DND-41 (cell line): Measurements from ENCODE around the gene NELFA.
"Not testable (repeated sequence)": the region's sequence is repeated elsewhere in the genome, so short reads cannot be mapped to it uniquely, and the experiment has no call there.

Experiments used
- ATAC-seq: fragments of 200-7000 bp; cut with Tn5 transposase; 3 replicates; pipeline ENCODE4 v1.9.1; 2021; ENCODE audit warnings: low read depth; ENCODE audit not compliant: insufficient read depth
- DNase-seq: peaks from one replicate; pipeline ENCODE4 v3.0.0-alpha.2; 2020
- H2AFZ ChIP-seq: 2 replicates; pipeline ENCODE4 v1.6.0; 2012; ENCODE audit warnings: low read depth, low read length
- H3K27ac ChIP-seq: 2 replicates; pipeline ENCODE4 v1.5.1; 2012; ENCODE audit warnings: low read length, inconsistent platforms
- H3K27me3 ChIP-seq: fragments of 200-600 bp; sonication (generic); 2 replicates; pipeline ENCODE4 v1.6.0; 2012; ENCODE audit warnings: low read length, mild to moderate bottlenecking, inconsistent platforms; ENCODE audit not compliant: insufficient read depth, poor library complexity
- H3K36me3 ChIP-seq: 2 replicates; pipeline ENCODE4 v1.5.1; 2012; ENCODE audit warnings: low read length, inconsistent platforms; ENCODE audit not compliant: insufficient read depth
- H3K4me1 ChIP-seq: 2 replicates; pipeline ENCODE4 v1.5.1; 2012; ENCODE audit warnings: mild to moderate bottlenecking, low read length; ENCODE audit not compliant: insufficient read depth
- H3K4me2 ChIP-seq: 2 replicates; pipeline ENCODE4 v1.6.0; 2012; ENCODE audit warnings: mild to moderate bottlenecking, moderate library complexity, low read length, inconsistent platforms; ENCODE audit not compliant: insufficient read depth
- H3K4me3 ChIP-seq, 2 experiments: fragments of 200-600 bp in 1 of 2; shearing (Covaris generic) in 1 of 2; 2 replicates each; pipeline ENCODE4 v1.5.1; 2012 to 2016; ENCODE audit warnings: inconsistent platforms in 2 of 2, low read length in 2 of 2, mild to moderate bottlenecking in 2 of 2, low read depth in 1 of 2, moderate library complexity in 1 of 2
- H3K79me2 ChIP-seq: 2 replicates; pipeline ENCODE4 v1.6.0; 2012; ENCODE audit warnings: low read length, inconsistent platforms; ENCODE audit not compliant: insufficient read depth
- H3K9ac ChIP-seq: 2 replicates; pipeline ENCODE4 v1.6.0; 2012; ENCODE audit warnings: low read depth, mild to moderate bottlenecking, inconsistent platforms, low read length, moderate library complexity
- H3K9me3 ChIP-seq: 2 replicates; pipeline ENCODE4 v1.5.1; 2012; ENCODE audit warnings: low read length, moderate library complexity, mild to moderate bottlenecking, inconsistent platforms; ENCODE audit not compliant: insufficient read depth, severe bottlenecking
- H4K20me1 ChIP-seq: 2 replicates; pipeline ENCODE4 v1.6.0; 2012; ENCODE audit warnings: low read length; ENCODE audit not compliant: insufficient read depth
- CTCF ChIP-seq: IDR thresholded peaks from 2 replicates; pipeline ENCODE4 v1.5.1; 2012; ENCODE audit warnings: borderline replicate concordance, low read length, moderate library complexity, mild to moderate bottlenecking; ENCODE audit not compliant: poor library complexity, severe bottlenecking; ENCODE audit errors: extremely low read depth
- EZH2 ChIP-seq: IDR thresholded peaks from 3 replicates; pipeline ENCODE4 v1.6.1; 2012; ENCODE audit warnings: borderline replicate concordance, low read depth, mild to moderate bottlenecking, moderate library complexity, low read length, inconsistent platforms; ENCODE audit not compliant: severe bottlenecking

The NELFA gene

GRCh38 chr4:2024683-2025082 is 15.9 kb upstream of the NELFA start:
- H3K27me3 ChIP-seq = no peaks in the 10 kb centered on the region
- no peak overlapping the region for H3K27ac ChIP-seq
- no peaks in the 10 kb centered on the region for H3K4me1 ChIP-seq
- peaks cover 7% of the 10 kb centered on the region for H3K9me3 ChIP-seq
- DNase-seq (no peak), ATAC-seq (no peak)
- no peaks in the 10 kb centered on the region for H3K36me3 ChIP-seq
- H2AFZ ChIP-seq = no peak overlapping the region
- H3K9ac ChIP-seq = no peak overlapping the region
- no peak overlapping the region for H3K4me3 ChIP-seq
- H3K4me2 ChIP-seq = no peak overlapping the region
- no peaks in the 10 kb centered on the region for H4K20me1 ChIP-seq
- no peaks in the 10 kb centered on the region for H3K79me2 ChIP-seq
- TF ChIP-seq EZH2 (no peak), CTCF (no peak)

GRCh38 chr4:2021358-2022018 is 12.7 kb upstream of the NELFA start:
- not testable (repeated sequence) for H2AFZ ChIP-seq, DNase-seq, H3K4me2 ChIP-seq

GRCh38 chr4:2015008-2015407 is 6.2 kb upstream of the NELFA start:
- Histone ChIP-seq H3K4me2 (no peak overlapping the region), H3K27me3 (peaks cover 3% of the 10 kb centered on the region), H3K9ac (no peak overlapping the region), H3K79me2 (no peaks in the 10 kb centered on the region), H4K20me1 (no peaks in the 10 kb centered on the region), H3K9me3 (no peaks in the 10 kb centered on the region), H3K27ac (no peak overlapping the region), H2AFZ (no peak overlapping the region), H3K4me1 (peaks cover 5% of the 10 kb centered on the region), H3K36me3 (no peaks in the 10 kb centered on the region), H3K4me3 (no peak overlapping the region)
- no peak for TF ChIP-seq EZH2
- TF ChIP-seq CTCF = no peak
- DNase-seq (no peak), ATAC-seq (no peak)

More at GRCh38 chr4:2021358-2022018, 12.7 kb upstream of the NELFA start:
- H3K9me3 ChIP-seq, H4K20me1 ChIP-seq, H3K4me1 ChIP-seq, ATAC-seq, H3K9ac ChIP-seq, H3K27ac ChIP-seq, H3K27me3 ChIP-seq, H3K4me3 ChIP-seq, H3K79me2 ChIP-seq, H3K36me3 ChIP-seq: not testable (repeated sequence)

- no peak overlapping the region for H3K4me2 ChIP-seq
- TF ChIP-seq EZH2 (no peak), CTCF (no peak)
- ATAC-seq = no peak
Measured at GRCh38 chr4:2011583-2011982, 2.8 kb upstream of the NELFA start.

More at GRCh38 chr4:2011583-2011982, 2.8 kb upstream of the NELFA start:
- DNase-seq = no peak
- H3K27ac ChIP-seq = no peak overlapping the region
- H3K4me3 ChIP-seq = no peak overlapping the region
- peaks cover 26% of the 10 kb centered on the region for H3K4me1 ChIP-seq
- no peak overlapping the region for H2AFZ ChIP-seq
- peaks cover 14% of the 10 kb centered on the region for H4K20me1 ChIP-seq
- H3K79me2 ChIP-seq = peaks cover 22% of the 10 kb centered on the region
- no peak overlapping the region for H3K9ac ChIP-seq
- H3K9me3 ChIP-seq = no peaks in the 10 kb centered on the region
- peaks cover 3% of the 10 kb centered on the region for H3K27me3 ChIP-seq
- peaks cover 9% of the 10 kb centered on the region for H3K36me3 ChIP-seq
